WTC11 (cell line): ENCODE data around the gene ERBB4. TPM values are rescaled to one million over a fixed set of nuclear protein-coding genes. Genes with fewer than 3 reads are reported as not detected.

Experiments
- ATAC-seq: fragments of 200-7000 bp; cut with Tn5 transposase; 2 replicates; pipeline ENCODE4 v1.10.0; 2021; ENCODE audit warnings: mild to moderate bottlenecking, moderate library complexity
- CTCF ChIA-PET: fragments of 300-600 bp; sonication (Branson Sonifier 250); formaldehyde crosslinking; loops from one replicate; lab custom pipeline; 2021; ENCODE audit warnings: antibody characterized with exemption; lab: Charles Lee
- POLR2A ChIA-PET: fragments of 350-600 bp; sonication (Branson Sonifier 250); formaldehyde crosslinking; loops from one replicate; lab custom pipeline; 2021; ENCODE audit warnings: antibody characterized with exemption; lab: Charles Lee
- DNase-seq: peaks from one replicate; pipeline ENCODE4 v3.0.0; 2021; ENCODE audit warnings: low spot score
- H3K27ac Mint-ChIP-seq: 2 replicates; pipeline ENCODE4 v1.8.0; 2021; ENCODE audit warnings: mixed read lengths
- H3K27me3 Mint-ChIP-seq: 2 replicates; pipeline ENCODE4 v1.8.0; 2021; ENCODE audit warnings: low read depth, mild to moderate bottlenecking, moderate library complexity, mixed read lengths
- H3K36me3 Mint-ChIP-seq: 2 replicates; pipeline ENCODE4 v1.8.0; 2021; ENCODE audit warnings: mixed read lengths
- H3K4me1 Mint-ChIP-seq: 2 replicates; pipeline ENCODE4 v1.8.0; 2022; ENCODE audit warnings: mixed read lengths
- H3K4me3 Mint-ChIP-seq: 2 replicates; pipeline ENCODE4 v1.8.0; 2021; ENCODE audit warnings: mild to moderate bottlenecking, moderate library complexity, mixed read lengths
- H3K9me3 Mint-ChIP-seq: 2 replicates; pipeline ENCODE4 v1.8.0; 2021; ENCODE audit warnings: mixed read lengths
- AFF4 ChIP-seq: sonication (generic); formaldehyde crosslinking; IDR thresholded peaks from 2 replicates; pipeline ENCODE4 v1.8.1; 2023; ENCODE audit warnings: mild to moderate bottlenecking, missing genetic modification reagents, borderline replicate concordance
- AR ChIP-seq: fragments of 250-450 bp; sonication (Bioruptor Pico); IDR thresholded peaks from 2 replicates; pipeline ENCODE4 v1.9.0; 2021; ENCODE audit warnings: mild to moderate bottlenecking
- E2F1 ChIP-seq: sonication (generic); formaldehyde crosslinking; IDR thresholded peaks from 2 replicates; pipeline ENCODE4 v1.8.0; 2022; ENCODE audit warnings: mild to moderate bottlenecking, missing genetic modification reagents
- E2F5 ChIP-seq: sonication (generic); formaldehyde crosslinking; IDR thresholded peaks from 2 replicates; pipeline ENCODE4 v1.8.1; 2022; ENCODE audit warnings: mild to moderate bottlenecking, moderate library complexity, missing genetic modification reagents
- ELF4 ChIP-seq: sonication (generic); formaldehyde crosslinking; IDR thresholded peaks from 2 replicates; pipeline ENCODE4 v1.8.1; 2022; ENCODE audit warnings: low read depth, mild to moderate bottlenecking, moderate library complexity, missing genetic modification reagents
- FOXP4 ChIP-seq: sonication (generic); formaldehyde crosslinking; IDR thresholded peaks from 2 replicates; pipeline ENCODE4 v1.8.0; 2022; ENCODE audit warnings: mild to moderate bottlenecking, missing genetic modification reagents
- GABPB1 ChIP-seq: sonication (generic); formaldehyde crosslinking; IDR thresholded peaks from 2 replicates; pipeline ENCODE4 v1.8.1; 2023; ENCODE audit warnings: mild to moderate bottlenecking, missing genetic modification reagents
- JUN ChIP-seq: sonication (generic); formaldehyde crosslinking; IDR thresholded peaks from 2 replicates; pipeline ENCODE4 v1.8.0; 2023; ENCODE audit warnings: mild to moderate bottlenecking, missing genetic modification reagents
- MXD4 ChIP-seq: fragments of 250-450 bp; sonication (Bioruptor Pico); IDR thresholded peaks from 2 replicates; pipeline ENCODE4 v1.8.0; 2021; ENCODE audit warnings: mild to moderate bottlenecking, moderate library complexity, borderline replicate concordance
- NR1H2 ChIP-seq: sonication (generic); formaldehyde crosslinking; IDR thresholded peaks from 2 replicates; pipeline ENCODE4 v1.9.0; 2021; ENCODE audit warnings: mild to moderate bottlenecking, moderate library complexity, missing genetic modification reagents
- NR3C1 ChIP-seq: sonication (generic); formaldehyde crosslinking; conservative IDR thresholded peaks from 2 replicates; pipeline ENCODE4 v1.8.1; 2023; ENCODE audit warnings: low read depth, mild to moderate bottlenecking, missing genetic modification reagents
- PREB ChIP-seq: sonication (generic); formaldehyde crosslinking; IDR thresholded peaks from 2 replicates; pipeline ENCODE4 v1.8.1; 2022; ENCODE audit warnings: mild to moderate bottlenecking, missing genetic modification reagents, moderate library complexity, borderline replicate concordance
- RELA ChIP-seq: sonication (generic); formaldehyde crosslinking; IDR thresholded peaks from 2 replicates; pipeline ENCODE4 v1.8.1; 2022; ENCODE audit warnings: missing genetic modification reagents, mild to moderate bottlenecking, borderline replicate concordance
- SMAD3 ChIP-seq: sonication (generic); formaldehyde crosslinking; IDR thresholded peaks from 2 replicates; pipeline ENCODE4 v1.8.0; 2022; ENCODE audit warnings: missing genetic modification reagents, mild to moderate bottlenecking, borderline replicate concordance
- ZBTB43 ChIP-seq: sonication (generic); formaldehyde crosslinking; IDR thresholded peaks from 2 replicates; pipeline ENCODE4 v1.8.1; 2023; ENCODE audit warnings: mild to moderate bottlenecking, missing genetic modification reagents
- ZNF281 ChIP-seq: sonication (generic); formaldehyde crosslinking; IDR thresholded peaks from 2 replicates; pipeline ENCODE4 v1.8.0; 2023; ENCODE audit warnings: mild to moderate bottlenecking, missing genetic modification reagents
- total RNA-seq: library from RNA; stranded (reverse); gene quantifications from 3 replicates; pipeline ENCODE4 v1.2.3, GENCODE V29; 2021

The ERBB4 gene
- total RNA-seq, 1 experiment from 2014 or later: 1.6 TPM

- peaks cover 3% of the 10 kb centered on the region; the same call in 1 of the 2 replicates for H3K9me3 Mint-ChIP-seq
Measured at GRCh38 chr2:211898702-211899101, 639.9 kb downstream of the ERBB4 start.

More at GRCh38 chr2:211898702-211899101, 639.9 kb downstream of the ERBB4 start:
- DNase-seq (no peak), ATAC-seq (no peak)
- no peak for TF ChIP-seq AFF4 (CRISPR knock-in tag)
- TF ChIP-seq ZBTB43 (CRISPR knock-in tag): no peak
- TF ChIP-seq PREB (CRISPR knock-in tag): no peak
- no peak for TF ChIP-seq NR1H2 (CRISPR knock-in tag)
- no peak for TF ChIP-seq JUN
- TF ChIP-seq E2F1 (CRISPR knock-in tag): no peak
- no peak for TF ChIP-seq RELA (CRISPR knock-in tag)
- no peak for TF ChIP-seq ELF4 (CRISPR knock-in tag)
- TF ChIP-seq E2F5: no peak
- no peak for TF ChIP-seq FOXP4 (CRISPR knock-in tag)
- no peak for TF ChIP-seq NR3C1 (CRISPR knock-in tag)
- TF ChIP-seq ZNF281 (CRISPR knock-in tag): no peak
- no peak for TF ChIP-seq MXD4 (CRISPR knock-in tag)
- TF ChIP-seq SMAD3: no peak
- no peak for TF ChIP-seq GABPB1
- TF ChIP-seq AR (CRISPR knock-in tag): no peak
- no peaks in the 10 kb centered on the region for H3K36me3 Mint-ChIP-seq
- H3K4me3 Mint-ChIP-seq: no peak overlapping the region
- H3K4me1 Mint-ChIP-seq: 0 out of 2 replicates have a peak, but pooled peaks cover 3% of the 10 kb centered on the region
- ChIA-PET POLR2A (no interaction called here), CTCF (no interaction called here)
- no peaks in the 10 kb centered on the region for H3K27me3 Mint-ChIP-seq
- H3K27ac Mint-ChIP-seq: no peak overlapping the region
